A549 (cell line): Measurements from ENCODE around the gene PPP2R2C. TPM values are rescaled to one million over a fixed set of nuclear protein-coding genes. Genes with fewer than 3 reads are reported as not detected.

Experiments used
- ATAC-seq, 2 experiments: fragments of 200-7000 bp in 1 of 2; fragments of >200 bp in 1 of 2; cut with Nextera tagmentation in 1 of 2; cut with Tn5 transposase in 1 of 2; 3 replicates each; pipeline versions ENCODE4 v1.8.0 to v1.9.1; 2018 to 2020; ENCODE audit warnings: mild to moderate bottlenecking in 1 of 2, moderate library complexity in 1 of 2
- CTCF ChIA-PET: fragments of 300-600 bp; sonication (Branson Sonifier 250); formaldehyde crosslinking; extraction: SDS; loops from one replicate; lab custom pipeline; 2021; ENCODE audit warnings: antibody characterized with exemption, inconsistent platforms; lab: Yijun Ruan, JAX
- POLR2A ChIA-PET: fragments of 350-600 bp; formaldehyde crosslinking; extraction: SDS; loops from one replicate; lab custom pipeline; 2021; ENCODE audit warnings: antibody characterized with exemption, inconsistent platforms; lab: Yijun Ruan, JAX
- DNase-seq, 2 experiments: peaks; one replicate each; pipeline versions ENCODE4 v3.0.0 to v3.0.0-alpha.2; 2011 to 2016; ENCODE audit warnings: low read depth in 1 of 2, low spot score in 1 of 2
- FAIRE-seq: peaks from 2 replicates; lab custom pipeline; 2011; peaks lifted over from hg19 to GRCh38; lab: Jason Lieb, UNC
- H3K27ac ChIP-seq, 2 experiments: fragments of >200 bp; sonication (Bioruptor Twin); formaldehyde crosslinking; 3 replicates each; pipeline ENCODE4 v1.5.1; 2016 to 2017
- H3K4me1 ChIP-seq: fragments of >200 bp; sonication (Bioruptor Twin); formaldehyde crosslinking; 3 replicates; pipeline ENCODE4 v1.6.1; 2016
- H3K4me2 ChIP-seq: fragments of >200 bp; sonication (Bioruptor Twin); formaldehyde crosslinking; 3 replicates; pipeline ENCODE4 v1.6.1; 2016
- H3K4me3 ChIP-seq: fragments of >200 bp; sonication (Bioruptor Twin); formaldehyde crosslinking; 3 replicates; pipeline ENCODE4 v1.5.1; 2016
- H3K9me3 ChIP-seq: fragments of >200 bp; sonication (Bioruptor Twin); formaldehyde crosslinking; 3 replicates; pipeline ENCODE4 v1.6.1; 2016
- CEBPB ChIP-seq, 2 experiments: fragments of >200 bp in 1 of 2; sonication (Bioruptor Twin) in 1 of 2; formaldehyde crosslinking in 1 of 2; IDR thresholded peaks; 2 replicates each; pipeline ENCODE4 v1.6.1; 2012 to 2016
- CHD2 ChIP-seq: fragments of 150-350 bp; IDR thresholded peaks from 2 replicates; pipeline ENCODE4 v1.6.1; 2014; ENCODE audit warnings: low read length; ENCODE audit not compliant: partially characterized antibody
- CHD4 ChIP-seq: fragments of 200-600 bp; sonication (generic); IDR thresholded peaks from 2 replicates; pipeline ENCODE4 v1.6.1; 2016; ENCODE audit warnings: antibody characterized with exemption, mild to moderate bottlenecking, borderline replicate concordance
- EHF ChIP-seq: fragments of 250-450 bp; sonication (Bioruptor Pico); IDR thresholded peaks from 2 replicates; pipeline ENCODE4 v1.5.0; 2020; ENCODE audit warnings: mild to moderate bottlenecking
- EHMT2 ChIP-seq: fragments of 200-600 bp; sonication (generic); IDR thresholded peaks from 2 replicates; pipeline ENCODE4 v1.6.1; 2016; ENCODE audit warnings: antibody characterized with exemption, low read depth, mild to moderate bottlenecking, moderate library complexity
- FOSL2 ChIP-seq, 2 experiments: fragments of 450-650 bp in 1 of 2; fragments of >200 bp in 1 of 2; sonication (Bioruptor Twin) in 1 of 2; formaldehyde crosslinking; IDR thresholded peaks; 2 replicates each; pipeline versions ENCODE4 v1.5.0 to v1.6.1; 2016 to 2020; ENCODE audit warnings: mild to moderate bottlenecking in 1 of 2, moderate library complexity in 1 of 2
- FOXS1 ChIP-seq: fragments of 250-450 bp; sonication (Bioruptor Pico); IDR thresholded peaks from 2 replicates; pipeline ENCODE4 v1.5.0; 2020; ENCODE audit warnings: mild to moderate bottlenecking, moderate library complexity
- HDAC2 ChIP-seq: fragments of 200-600 bp; sonication (generic); IDR thresholded peaks from 2 replicates; pipeline ENCODE4 v1.6.1; 2016
- JUNB ChIP-seq: fragments of >200 bp; sonication (Bioruptor Twin); formaldehyde crosslinking; IDR thresholded peaks from 2 replicates; pipeline ENCODE4 v1.6.1; 2016
- KDM5A ChIP-seq: fragments of 200-600 bp; sonication (generic); IDR thresholded peaks from 2 replicates; pipeline ENCODE4 v1.6.1; 2016; ENCODE audit warnings: antibody characterized with exemption, mild to moderate bottlenecking
- MAFK ChIP-seq: fragments of 450-650 bp; IDR thresholded peaks from 2 replicates; pipeline ENCODE4 v1.6.1; 2014; ENCODE audit not compliant: partially characterized antibody
- MAZ ChIP-seq: fragments of 150-350 bp; IDR thresholded peaks from 2 replicates; pipeline ENCODE4 v1.6.1; 2014; ENCODE audit warnings: antibody characterized with exemption, low read depth, low read length, borderline replicate concordance
- NFE2L2 ChIP-seq: fragments of 150-350 bp; conservative IDR thresholded peaks from 2 replicates; pipeline ENCODE4 v1.6.1; 2014; ENCODE audit warnings: low read length
- NPAS2 ChIP-seq: fragments of 250-450 bp; sonication (Bioruptor Pico); IDR thresholded peaks from 2 replicates; pipeline ENCODE4 v1.8.0; 2022; ENCODE audit warnings: mild to moderate bottlenecking, moderate library complexity, borderline replicate concordance
- POLR2A ChIP-seq: IDR thresholded peaks from 2 replicates; pipeline ENCODE4 v1.6.1; 2012; ENCODE audit warnings: mild to moderate bottlenecking, low read length
- POLR2AphosphoS2 ChIP-seq: conservative IDR thresholded peaks from 2 replicates; pipeline ENCODE4 v1.6.1; 2012; ENCODE audit warnings: low read length, improper control_type of control experiment, inconsistent platforms
- RARB ChIP-seq: fragments of 250-450 bp; sonication (Bioruptor Pico); IDR thresholded peaks from 2 replicates; pipeline ENCODE4 v1.8.0; 2021; ENCODE audit warnings: mild to moderate bottlenecking, moderate library complexity
- RCOR1 ChIP-seq: fragments of 150-350 bp; IDR thresholded peaks from 2 replicates; pipeline ENCODE4 v1.6.1; 2014; ENCODE audit warnings: antibody characterized with exemption, low read length, low read depth
- RFX5 ChIP-seq: fragments of 450-650 bp; IDR thresholded peaks from 2 replicates; pipeline ENCODE4 v1.7.1; 2014; ENCODE audit warnings: antibody characterized with exemption, mild to moderate bottlenecking, moderate library complexity
- RNF2 ChIP-seq: fragments of 200-600 bp; sonication (generic); IDR thresholded peaks from 2 replicates; pipeline ENCODE4 v1.6.1; 2016; ENCODE audit warnings: low read depth, mild to moderate bottlenecking, antibody characterized with exemption, moderate library complexity, borderline replicate concordance
- SMC3 ChIP-seq: fragments of >200 bp; sonication (Bioruptor Twin); formaldehyde crosslinking; IDR thresholded peaks from 3 replicates; pipeline ENCODE4 v1.6.1; 2018; ENCODE audit warnings: inconsistent platforms
- SREBF2 ChIP-seq: fragments of 450-650 bp; IDR thresholded peaks from 2 replicates; pipeline ENCODE4 v1.6.1; 2014; ENCODE audit warnings: mild to moderate bottlenecking, moderate library complexity
- TP53 ChIP-seq: fragments of 250-450 bp; sonication (Bioruptor Pico); IDR thresholded peaks from 2 replicates; pipeline ENCODE4 v1.5.0; 2021; ENCODE audit warnings: mild to moderate bottlenecking, moderate library complexity
- ZC3H11A ChIP-seq: fragments of 450-650 bp; IDR thresholded peaks from 2 replicates; pipeline ENCODE4 v1.6.1; 2014; ENCODE audit warnings: antibody characterized with exemption, mild to moderate bottlenecking
- ZFP36 ChIP-seq: fragments of 450-650 bp; IDR thresholded peaks from 2 replicates; pipeline ENCODE4 v1.6.1; 2014; ENCODE audit warnings: borderline replicate concordance; ENCODE audit not compliant: partially characterized antibody
- WGBS: methylation state at CpG from one replicate; pipeline ENCODE4 v1.1.6; 2017; ENCODE audit errors: missing lambda C conversion rate; 5-methylcytosine and 5-hydroxymethylcytosine counted together
- polyA plus RNA-seq, 4 experiments: library from polyadenylated mRNA; depleted of rRNA in 3 of 4; stranded (reverse); fragments of >200 nt; fragmentation: RNase III in 1 of 4; extraction: RNeasy Plus Mini Kit Qiagen cat#74134 plus additional on column Dnase treatment in 1 of 4; gene quantifications; 2 replicates in 3 of 4; 3 replicates in 1 of 4; pipeline ENCODE4 v1.2.3, GENCODE V29; 2011 to 2017
- TF ChIP-seq, protein P1 (sequence below): fragments of >200 bp; sonication (Bioruptor Twin); formaldehyde crosslinking; IDR thresholded peaks from 2 replicates; pipeline ENCODE4 v1.6.1; 2016

Gene PPP2R2C
- polyA plus RNA-seq, 2 of the 4 experiments (the other 2 are of a cell fraction): 23.9 to 29.4 TPM

DNA sequence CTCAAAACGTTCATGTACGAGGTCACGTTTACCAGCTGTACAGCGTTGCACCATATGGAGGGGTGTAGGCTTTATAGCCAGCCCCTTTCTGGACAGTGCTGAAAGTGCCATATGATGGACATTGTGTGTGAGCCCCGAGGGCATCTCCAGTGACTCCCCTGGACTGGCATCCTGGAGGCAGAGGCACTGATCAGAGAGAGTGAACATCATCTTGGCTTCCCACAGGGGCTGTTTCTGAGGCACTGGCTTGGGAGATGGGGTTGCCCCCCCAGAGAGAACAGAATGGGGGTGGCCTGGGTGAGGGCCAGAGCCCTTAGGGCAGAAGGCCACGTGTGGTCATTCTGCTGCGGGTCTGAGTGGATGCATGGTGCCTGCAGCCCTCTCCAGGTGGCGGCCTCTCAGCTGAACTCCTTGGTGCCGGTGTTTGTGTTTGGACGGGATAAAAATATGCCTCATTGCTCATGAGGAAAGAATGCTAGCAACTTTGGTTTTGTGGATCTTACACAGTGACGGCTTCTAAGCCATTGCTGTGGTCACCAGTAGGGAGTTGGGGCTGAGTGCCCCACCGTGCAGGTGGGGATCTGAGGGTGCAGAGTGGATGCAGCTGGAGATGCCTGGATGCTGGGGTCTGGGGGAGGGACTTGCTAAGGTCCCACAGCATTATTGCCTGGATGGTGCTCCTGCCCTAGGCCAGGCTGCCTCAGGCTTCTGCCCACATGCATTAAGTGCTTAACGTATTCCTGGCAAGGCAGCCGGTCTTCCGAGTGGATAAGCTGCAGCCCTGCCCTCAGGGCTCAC, 199.4 kb downstream of the PPP2R2C start:
- TF ChIP-seq MAZ: no peak
- no peak for TF ChIP-seq CEBPB (IDR thresholded peaks at IDR 0.05)
- no peak for TF ChIP-seq KDM5A
- no peak for TF ChIP-seq RCOR1
- no peak for TF ChIP-seq FOXS1 (CRISPR knock-in tag)
- TF ChIP-seq EHF (CRISPR knock-in tag): no peak
- TF ChIP-seq RNF2: no peak
- TF ChIP-seq ZC3H11A: no peak
- TF ChIP-seq, all 56 proteins: peak for 0
- peak; percentile 14 to 18; a peak in 3 of 6 replicates for ATAC-seq
- Histone ChIP-seq H3K9me3 (no peaks in the 10 kb centered on the region), H3K4me2 (peak overlapping the region; percentile 53), H3K4me1 (peaks cover 28% of the 10 kb centered on the region), H3K27ac (peak overlapping the region in 1 of 2 experiments; percentile 43; a peak in 2 of 6 replicates), H3K4me3 (no peak overlapping the region)
- 28% methylated on average over 14 of the region's 15 CpGs for WGBS
- no peak for FAIRE-seq
- ChIA-PET POLR2A (no interaction called here), CTCF (interaction anchor here (0.6 to 3.0 kb wide), 5 partner anchors 22 to 444 kb away, joined by 3 to 14 read pairs (median 5); no protein-coding TSS in a partner anchor)
- peak; percentile 32 to 45 for DNase-seq

DNA sequence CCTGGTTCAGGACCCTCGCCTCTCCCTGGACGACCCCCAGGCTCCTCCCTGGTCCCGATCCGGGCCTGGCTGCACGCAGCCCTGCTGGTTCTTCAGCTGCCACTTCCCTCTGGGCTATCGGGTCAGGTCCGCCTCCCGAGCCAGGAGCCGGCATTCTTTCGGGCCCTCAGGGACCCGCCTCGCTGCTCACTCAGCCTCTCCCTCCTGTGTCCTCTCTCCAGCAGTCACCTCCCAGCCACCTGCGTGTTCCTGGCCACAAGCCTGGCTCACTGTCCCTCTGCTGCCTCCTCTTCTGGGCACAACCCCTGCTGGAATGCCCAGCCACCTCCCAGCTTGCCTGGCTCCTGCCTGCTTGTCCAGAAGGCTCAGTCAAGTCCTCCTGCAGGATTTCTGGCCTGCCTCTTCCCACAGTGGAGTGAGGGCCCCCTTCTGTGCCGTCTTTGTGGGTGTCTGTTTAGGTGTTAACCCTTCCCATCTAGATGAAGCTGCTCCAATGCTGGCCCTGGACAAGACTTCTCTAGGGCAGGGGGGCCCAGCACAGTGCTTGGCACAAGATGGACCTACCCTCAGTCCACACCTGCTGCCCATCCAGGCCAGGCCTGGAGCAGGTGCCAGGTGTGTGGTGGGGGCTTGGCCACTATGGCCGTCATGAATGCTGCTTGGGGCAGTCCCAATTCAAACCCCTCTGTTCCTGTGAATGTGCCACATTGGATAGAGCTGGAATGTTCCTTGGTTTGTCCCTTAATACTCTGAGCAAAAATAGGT, 200.5 kb downstream of the PPP2R2C start:
- CTCF ChIA-PET: interaction anchor here (1.7 to 3.0 kb wide), 4 partner anchors 12 to 59 kb away, joined by 4 to 14 read pairs (median 5); no protein-coding TSS in a partner anchor
- POLR2A ChIA-PET: no interaction called here
- no peak for ATAC-seq
- no peak overlapping the region for H3K27ac ChIP-seq
- TF ChIP-seq CHD2: no peak
- no peak for TF ChIP-seq NFE2L2
- TF ChIP-seq EHMT2: no peak
- no peak for TF ChIP-seq JUNB
- no peak for TF ChIP-seq HDAC2
- no peak for TF ChIP-seq FOSL2 (IDR thresholded peaks at IDR 0.05)
- no peak for TF ChIP-seq FOSL2 (CRISPR knock-in tag; IDR thresholded peaks at IDR 0.05)
- no peak for TF ChIP-seq RFX5
- TF ChIP-seq, protein P1, sequence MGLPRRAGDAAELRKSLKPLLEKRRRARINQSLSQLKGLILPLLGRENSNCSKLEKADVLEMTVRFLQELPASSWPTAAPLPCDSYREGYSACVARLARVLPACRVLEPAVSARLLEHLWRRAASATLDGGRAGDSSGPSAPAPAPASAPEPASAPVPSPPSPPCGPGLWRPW: no peak
- TF ChIP-seq ZFP36: no peak
- no peak for TF ChIP-seq RARB (CRISPR knock-in tag)
- TF ChIP-seq CHD4: no peak
- TF ChIP-seq POLR2A: no peak
- no peak for TF ChIP-seq SMC3
- TF ChIP-seq MAFK: no peak
- no peak for TF ChIP-seq TP53 (CRISPR knock-in tag)
- no peak for TF ChIP-seq NPAS2
- TF ChIP-seq POLR2AphosphoS2: no peak
- TF ChIP-seq SREBF2: no peak
- H3K4me2 ChIP-seq: no peak overlapping the region
- no peak overlapping the region for H3K4me3 ChIP-seq
- DNase-seq: no peak
- FAIRE-seq: no peak
- H3K9me3 ChIP-seq: no peaks in the 10 kb centered on the region
- WGBS: 88% methylated on average over 14 of the region's 15 CpGs
- peaks cover 28% of the 10 kb centered on the region for H3K4me1 ChIP-seq
